Spinal cord (tissue), 10 donors: ENCODE measurements around the gene TAF1C. TPM values are rescaled to one million over a fixed set of nuclear protein-coding genes. Genes with fewer than 3 reads are reported as not detected.
A peak's percentile ranks its signal among the peaks of the same experiment; 100 is the strongest.

Experiments used
- DNase-seq, 6 donors: peaks; one replicate each; pipeline versions ENCODE4 v3.0.0 to v3.0.0-alpha.2; 2013 to 2015; ENCODE audit warnings: low spot score in 6 of 6, low read depth in 4 of 6
- H3K27ac ChIP-seq: one replicate; pipeline ENCODE4 v1.5.1; 2013; ENCODE audit warnings: low read depth, low read length, control low read depth
- H3K27me3 ChIP-seq: one replicate; pipeline ENCODE4 v1.6.1; 2013; ENCODE audit warnings: low read length; ENCODE audit not compliant: control insufficient read depth, insufficient read depth
- H3K36me3 ChIP-seq: one replicate; pipeline ENCODE4 v1.6.1; 2013; ENCODE audit warnings: low read length; ENCODE audit not compliant: control insufficient read depth, insufficient read depth
- H3K4me1 ChIP-seq: one replicate; pipeline ENCODE4 v1.6.1; 2013; ENCODE audit warnings: low read length; ENCODE audit not compliant: control insufficient read depth, insufficient read depth
- H3K4me3 ChIP-seq: one replicate; pipeline ENCODE4 v1.5.1; 2013; ENCODE audit warnings: low read depth, low read length, control low read depth
- H3K9me3 ChIP-seq: one replicate; pipeline ENCODE4 v1.6.1; 2013; ENCODE audit warnings: low read length; ENCODE audit not compliant: control insufficient read depth, insufficient read depth
- WGBS: methylation state at CpG from one replicate; pipeline ENCODE4 v1.1.5; 2013; ENCODE audit warnings: missing lambda C conversion rate; ENCODE audit not compliant: insufficient coverage; 5-methylcytosine and 5-hydroxymethylcytosine counted together
- polyA plus RNA-seq, 2 donors: library from polyadenylated mRNA; unstranded; fragments of 120-200 nt; gene quantifications; one replicate each; pipeline ENCODE4 v1.2.1, GENCODE V29; 2013; ENCODE audit not compliant: insufficient read length in 2 of 2
- total RNA-seq, 2 donors: library from RNA; depleted of rRNA in 1 of 2; stranded (reverse); fragments of 120-200 nt in 1 of 2; fragments of >200 nt in 1 of 2; gene quantifications; one replicate each; pipeline versions ENCODE4 v1.2.3 to v1.2.4, GENCODE V29; 2013 to 2014
- donor health status: healthy.

The TAF1C gene
- total and polyA plus RNA-seq, 4 donors = 14.9 to 64.9 (median 46.5) TPM

- Histone ChIP-seq H3K4me1 (peaks cover under 1% of the 10 kb centered on the region), H3K4me3 (no peak overlapping the region), H3K36me3 (no peaks in the 10 kb centered on the region), H3K27ac (no peak overlapping the region), H3K27me3 (no peaks in the 10 kb centered on the region), H3K9me3 (no peaks in the 10 kb centered on the region)
- DNase-seq = no peak
- 68% methylated on average over 2 of the region's 3 CpGs for WGBS
These were observed 35.9 kb downstream of the TAF1C start for GRCh38 chr16:84150926-84151325.

DNA sequence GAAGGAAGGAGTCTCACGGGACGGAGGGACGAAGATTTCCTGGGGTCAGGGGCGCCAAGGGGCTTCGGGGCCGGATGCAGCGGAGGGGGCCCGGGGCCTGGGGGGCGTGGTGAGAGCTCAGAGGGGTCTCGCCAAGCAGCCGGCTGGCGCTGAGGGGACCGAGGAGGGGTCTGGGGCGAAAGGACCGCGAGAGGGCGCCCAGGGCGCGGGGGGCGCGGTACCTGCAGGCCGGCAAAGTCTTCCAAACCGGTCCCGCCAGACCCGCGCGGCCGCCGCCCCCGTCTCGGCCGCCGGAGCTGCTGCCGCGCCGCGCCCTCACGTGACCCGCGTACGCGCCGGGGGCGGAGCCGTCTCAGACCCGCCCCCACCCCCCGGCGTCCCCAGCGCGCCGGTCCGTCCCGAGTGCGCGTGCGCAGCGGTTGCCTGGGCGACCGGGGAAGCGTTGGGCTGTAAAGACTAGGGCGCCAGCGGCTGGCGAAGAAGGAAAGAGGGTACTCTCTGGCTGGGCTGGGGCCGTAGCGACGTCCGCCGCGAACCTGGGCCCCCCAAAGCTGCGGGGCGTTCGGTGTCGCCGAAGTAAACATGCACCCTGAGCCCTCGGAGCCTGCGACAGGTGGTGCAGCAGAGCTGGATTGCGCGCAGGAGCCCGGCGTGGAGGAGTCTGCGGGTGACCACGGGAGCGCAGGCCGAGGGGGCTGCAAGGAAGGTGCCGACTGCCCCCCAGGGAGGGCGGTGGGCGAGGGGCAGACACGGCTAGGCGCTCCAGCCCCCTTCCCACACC is 41.8 kb downstream of the TAF1C start, which contains the start of the genes DNAAF1 and HSDL1:
Gene DNAAF1 (plus strand): TSS at position 450 of the 781 bp plus-strand sequence. CDS start 133 bp downstream, at position 583.
Gene HSDL1 (minus strand): TSS at position 319 of the 781 bp plus-strand sequence. CDS start 13,856 bp downstream, outside the sequence.
- Histone ChIP-seq H3K4me3 (peak within 1 kb of the TSS; percentile 84), H3K9me3 (no peaks in the 10 kb centered on the region), H3K4me1 (peaks cover 18% of the 10 kb centered on the region), H3K36me3 (peaks cover 2% of the 10 kb centered on the region), H3K27me3 (no peaks in the 10 kb centered on the region), H3K27ac (peak within 1 kb of the TSS; percentile 61)
- 0% methylated on average over 78 of the region's 89 CpGs for WGBS
- peak; percentile 81 to 98 (median 92) for DNase-seq

DNA sequence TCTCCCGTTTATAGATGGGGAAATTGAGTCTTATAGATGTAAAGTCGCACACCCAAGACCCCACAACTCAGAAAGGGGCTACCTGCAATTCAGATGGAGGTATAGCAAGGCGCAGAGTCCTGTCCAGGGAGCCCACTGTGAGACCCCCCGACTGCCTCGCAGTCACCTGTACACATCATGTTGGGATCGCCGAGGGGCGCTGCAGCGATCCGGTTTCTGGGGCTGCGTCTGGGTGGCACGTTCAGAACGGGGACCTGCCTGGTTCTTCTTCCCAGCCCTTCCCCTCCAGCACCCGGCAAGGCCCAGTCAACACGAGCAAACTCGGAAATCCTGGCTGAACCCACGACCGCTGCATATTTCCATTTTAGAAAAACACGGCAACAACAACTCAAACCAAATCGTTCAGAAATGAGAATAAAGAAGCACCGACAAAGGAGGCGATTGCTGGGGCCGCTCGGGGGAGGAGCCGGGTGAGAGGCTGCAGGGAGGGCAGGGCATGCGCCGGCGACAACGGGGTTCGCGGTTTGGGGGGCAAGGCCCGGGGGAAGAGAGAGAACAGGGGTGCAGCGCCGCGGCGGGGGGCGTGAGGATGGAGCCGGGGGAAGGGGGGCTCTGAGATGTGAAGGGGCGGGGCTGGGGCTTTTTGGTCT is 42.5 kb downstream of the TAF1C start:
- Histone ChIP-seq H3K4me1 (peaks cover 18% of the 10 kb centered on the region), H3K27ac (peak overlapping the region; percentile 61), H3K9me3 (no peaks in the 10 kb centered on the region), H3K36me3 (peaks cover 5% of the 10 kb centered on the region), H3K27me3 (no peaks in the 10 kb centered on the region), H3K4me3 (peak overlapping the region; percentile 84)
- under 1% methylated on average over 33 of the region's 39 CpGs for WGBS
- DNase-seq = peak in 2 of 6 donors; percentile 54 to 72

DNA sequence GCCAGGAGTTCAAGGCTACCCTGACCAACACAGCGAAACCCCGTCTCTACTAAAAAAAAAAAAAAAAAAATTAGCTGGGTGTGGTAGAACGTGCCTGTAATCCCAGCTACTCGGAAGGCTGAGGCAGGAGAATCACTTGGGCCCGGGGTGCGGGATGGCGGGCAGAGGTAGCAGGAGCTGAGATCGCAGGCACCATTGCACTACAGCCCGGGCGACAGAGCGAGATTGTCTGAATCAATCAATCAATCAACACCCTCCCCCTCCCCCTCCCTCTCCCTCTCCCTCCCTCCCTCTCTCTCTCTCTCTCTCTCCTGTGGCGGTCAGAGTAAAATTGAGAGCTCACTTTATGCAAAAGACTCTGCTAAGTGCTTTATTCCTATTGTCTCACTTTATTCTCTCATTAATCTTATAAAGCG is 43.1 kb downstream of the TAF1C start:
- Histone ChIP-seq H3K4me3 (peak overlapping the region; percentile 84), H3K9me3 (no peaks in the 10 kb centered on the region), H3K27me3 (no peaks in the 10 kb centered on the region), H3K4me1 (peaks cover 18% of the 10 kb centered on the region), H3K27ac (no peak overlapping the region), H3K36me3 (peaks cover 5% of the 10 kb centered on the region)
- DNase-seq = peak in 1 of 6 donors; percentile 34
- WGBS = 18% methylated on average over 6 of the region's 13 CpGs

- Histone ChIP-seq H3K36me3 (peaks cover 5% of the 10 kb centered on the region), H3K4me1 (peaks cover 18% of the 10 kb centered on the region), H3K27ac (no peak overlapping the region), H3K4me3 (no peak overlapping the region), H3K9me3 (no peaks in the 10 kb centered on the region), H3K27me3 (no peaks in the 10 kb centered on the region)
- WGBS = no CpG with 5 or more reads among the region's 1 CpG
- DNase-seq = no peak
These were observed 43.8 kb downstream of the TAF1C start for GRCh38 chr16:84143081-84143480.

GRCh38 chr16:84141143-84141670 is 45.6 kb downstream of the TAF1C start:
- DNase-seq = no peak
- Histone ChIP-seq H3K4me3 (no peak overlapping the region), H3K27ac (no peak overlapping the region), H3K36me3 (peaks cover 10% of the 10 kb centered on the region), H3K27me3 (no peaks in the 10 kb centered on the region), H3K4me1 (peaks cover 26% of the 10 kb centered on the region), H3K9me3 (no peaks in the 10 kb centered on the region)
- WGBS = 66% methylated on average over 11 of the region's 13 CpGs

DNA sequence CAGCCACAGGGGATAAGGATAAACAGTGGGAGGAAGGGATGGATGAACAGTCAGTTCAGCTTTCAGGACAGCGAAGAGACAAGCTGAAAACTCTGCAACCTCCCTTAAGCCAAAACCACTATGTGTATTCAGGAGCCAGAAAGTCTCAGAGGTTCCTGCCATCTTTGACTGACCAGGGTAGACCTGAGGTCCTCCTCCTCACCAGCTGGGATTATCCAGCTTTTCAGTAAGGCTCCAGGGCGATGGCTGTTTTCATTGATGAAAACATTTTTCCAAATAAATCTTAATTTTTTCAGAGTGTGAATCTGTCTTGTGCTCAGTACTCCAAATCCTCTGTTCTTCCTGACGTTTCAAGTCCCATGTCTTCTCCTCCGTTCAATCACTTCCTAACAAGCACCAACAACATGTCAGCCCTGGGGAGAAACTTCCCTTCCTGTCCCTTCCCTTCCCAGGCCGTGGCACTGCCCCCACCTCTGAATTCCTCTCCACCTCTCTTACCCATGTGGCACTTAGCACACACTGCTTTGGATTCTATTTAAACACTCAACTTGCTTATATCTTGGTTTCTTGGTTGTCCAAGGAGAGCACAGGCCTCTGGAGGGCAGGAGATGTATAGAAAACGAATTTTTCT is 47.1 kb downstream of the TAF1C start:
- peak overlapping the region; percentile 36 for H3K27ac ChIP-seq
- no peak for DNase-seq

GRCh38 chr16:84138824-84139627 is 47.8 kb downstream of the TAF1C start:
- Histone ChIP-seq H3K4me3 (no peak overlapping the region), H3K27me3 (no peaks in the 10 kb centered on the region), H3K4me1 (peaks cover 22% of the 10 kb centered on the region), H3K9me3 (no peaks in the 10 kb centered on the region), H3K27ac (peak overlapping the region; percentile 36), H3K36me3 (peaks cover 10% of the 10 kb centered on the region)
- DNase-seq = no peak
- WGBS = 32% methylated on average over 8 of the region's 14 CpGs

More for the DNA sequence above, 47.1 kb downstream of the TAF1C start:
- H3K36me3 ChIP-seq = peaks cover 10% of the 10 kb centered on the region
- no peaks in the 10 kb centered on the region for H3K27me3 ChIP-seq
- H3K4me1 ChIP-seq = peaks cover 27% of the 10 kb centered on the region
- no peaks in the 10 kb centered on the region for H3K9me3 ChIP-seq
- H3K4me3 ChIP-seq = no peak overlapping the region
- 83% methylated on average over 5 of the region's 6 CpGs for WGBS

DNA sequence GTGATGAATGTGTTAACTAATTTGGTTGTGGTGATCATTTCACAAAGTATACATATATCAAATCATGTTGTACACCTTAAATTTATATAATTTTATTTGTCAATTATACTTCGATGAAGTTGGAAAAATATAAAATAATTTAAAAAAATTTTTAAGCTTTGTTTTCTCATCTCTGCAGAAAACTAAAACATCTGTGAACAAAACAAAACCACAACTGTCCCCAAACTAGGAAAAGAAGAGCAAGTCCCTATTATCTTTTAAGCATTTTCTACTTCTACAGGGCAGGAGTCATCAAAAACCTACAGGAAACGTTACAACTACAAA is 48.4 kb downstream of the TAF1C start:
- no CpG with 5 or more reads among the region's 2 CpGs for WGBS
- Histone ChIP-seq H3K27me3 (no peaks in the 10 kb centered on the region), H3K9me3 (no peaks in the 10 kb centered on the region), H3K4me3 (no peak overlapping the region), H3K36me3 (peaks cover 10% of the 10 kb centered on the region), H3K4me1 (peaks cover 16% of the 10 kb centered on the region), H3K27ac (no peak overlapping the region)
- no peak for DNase-seq
